A549 (cell line): ENCODE results near the gene TCL1A. TPM values are rescaled to one million over a fixed set of nuclear protein-coding genes. Genes with fewer than 3 reads are reported as not detected.
A peak's percentile ranks its signal among the peaks of the same experiment; 100 is the strongest.

Experiments
- ATAC-seq, 2 experiments: fragments of 200-7000 bp in 1 of 2; fragments of >200 bp in 1 of 2; cut with Nextera tagmentation in 1 of 2; cut with Tn5 transposase in 1 of 2; 3 replicates each; pipeline versions ENCODE4 v1.8.0 to v1.9.1; 2018 to 2020; ENCODE audit warnings: mild to moderate bottlenecking in 1 of 2, moderate library complexity in 1 of 2
- CTCF ChIA-PET: fragments of 300-600 bp; sonication (Branson Sonifier 250); formaldehyde crosslinking; extraction: SDS; loops from one replicate; lab custom pipeline; 2021; ENCODE audit warnings: antibody characterized with exemption, inconsistent platforms; lab: Yijun Ruan, JAX
- POLR2A ChIA-PET: fragments of 350-600 bp; formaldehyde crosslinking; extraction: SDS; loops from one replicate; lab custom pipeline; 2021; ENCODE audit warnings: antibody characterized with exemption, inconsistent platforms; lab: Yijun Ruan, JAX
- DNase-seq, 2 experiments: peaks; one replicate each; pipeline versions ENCODE4 v3.0.0 to v3.0.0-alpha.2; 2011 to 2016; ENCODE audit warnings: low read depth in 1 of 2, low spot score in 1 of 2
- FAIRE-seq: peaks from 2 replicates; lab custom pipeline; 2011; peaks lifted over from hg19 to GRCh38; lab: Jason Lieb, UNC
- H3K27ac ChIP-seq, 2 experiments: fragments of >200 bp; sonication (Bioruptor Twin); formaldehyde crosslinking; 3 replicates each; pipeline ENCODE4 v1.5.1; 2016 to 2017
- H3K4me1 ChIP-seq: fragments of >200 bp; sonication (Bioruptor Twin); formaldehyde crosslinking; 3 replicates; pipeline ENCODE4 v1.6.1; 2016
- H3K4me2 ChIP-seq: fragments of >200 bp; sonication (Bioruptor Twin); formaldehyde crosslinking; 3 replicates; pipeline ENCODE4 v1.6.1; 2016
- H3K4me3 ChIP-seq: fragments of >200 bp; sonication (Bioruptor Twin); formaldehyde crosslinking; 3 replicates; pipeline ENCODE4 v1.5.1; 2016
- H3K9me3 ChIP-seq: fragments of >200 bp; sonication (Bioruptor Twin); formaldehyde crosslinking; 3 replicates; pipeline ENCODE4 v1.6.1; 2016
- CBX8 ChIP-seq: fragments of 200-600 bp; sonication (generic); IDR thresholded peaks from 2 replicates; pipeline ENCODE4 v1.6.1; 2016
- HDAC2 ChIP-seq: fragments of 200-600 bp; sonication (generic); IDR thresholded peaks from 2 replicates; pipeline ENCODE4 v1.6.1; 2016
- JUNB ChIP-seq: fragments of >200 bp; sonication (Bioruptor Twin); formaldehyde crosslinking; IDR thresholded peaks from 2 replicates; pipeline ENCODE4 v1.6.1; 2016
- NPAS2 ChIP-seq: fragments of 250-450 bp; sonication (Bioruptor Pico); IDR thresholded peaks from 2 replicates; pipeline ENCODE4 v1.8.0; 2022; ENCODE audit warnings: mild to moderate bottlenecking, moderate library complexity, borderline replicate concordance
- POLR2A ChIP-seq: IDR thresholded peaks from 2 replicates; pipeline ENCODE4 v1.6.1; 2012; ENCODE audit warnings: mild to moderate bottlenecking, low read length
- WGBS: methylation state at CpG from one replicate; pipeline ENCODE4 v1.1.6; 2017; ENCODE audit errors: missing lambda C conversion rate; 5-methylcytosine and 5-hydroxymethylcytosine counted together
- polyA plus RNA-seq, 4 experiments: library from polyadenylated mRNA; depleted of rRNA in 3 of 4; stranded (reverse); fragments of >200 nt; fragmentation: RNase III in 1 of 4; extraction: RNeasy Plus Mini Kit Qiagen cat#74134 plus additional on column Dnase treatment in 1 of 4; gene quantifications; 2 replicates in 3 of 4; 3 replicates in 1 of 4; pipeline ENCODE4 v1.2.3, GENCODE V29; 2011 to 2017
- small RNA-seq, 6 experiments: library from RNA; depleted of rRNA; stranded (forward); fragments of <200 nt; gene quantifications; one replicate each; pipeline ENCODE3, GENCODE V24; 2012
- TF ChIP-seq, protein P1 (sequence below): fragments of >200 bp; sonication (Bioruptor Twin); formaldehyde crosslinking; IDR thresholded peaks from 2 replicates; pipeline ENCODE4 v1.6.1; 2016
- TF ChIP-seq, protein P2 (sequence below): fragments of >200 bp; sonication (Bioruptor Twin); formaldehyde crosslinking; IDR thresholded peaks from 3 replicates; pipeline ENCODE4 v1.5.1; 2016

The TCL1A gene
- polyA plus RNA-seq, 2 of the 4 experiments (the other 2 are of a cell fraction): not detected

- DNase-seq: no peak
- whole genome bisulfite sequencing: 74% methylated on average over 4 of the region's 4 CpGs
- H3K27ac ChIP-seq: no peak overlapping the region
- POLR2A ChIA-PET: no interaction called here
- H3K4me2 ChIP-seq: no peak overlapping the region
- TF ChIP-seq POLR2A: no peak
- TF ChIP-seq, all 56 proteins: peak for 0
- CTCF ChIA-PET: interaction anchor here (0.6 kb wide), 1 partner anchor 237 kb away, joined by 3 read pairs; no protein-coding TSS in a partner anchor
- Histone ChIP-seq H3K4me3 (no peak overlapping the region), H3K9me3 (no peaks in the 10 kb centered on the region), H3K4me1 (no peaks in the 10 kb centered on the region)
- no peak for ATAC-seq
- no peak for FAIRE-seq
These were observed 51.3 kb downstream of the TCL1A start for GRCh38 chr14:95662376-95663186.

- Histone ChIP-seq H3K4me2 (no peak overlapping the region), H3K9me3 (no peaks in the 10 kb centered on the region), H3K27ac (no peak overlapping the region), H3K4me1 (no peaks in the 10 kb centered on the region), H3K4me3 (no peak overlapping the region)
- POLR2A ChIA-PET: no interaction called here
- CTCF ChIA-PET: interaction anchor here (0.6 kb wide), 1 partner anchor 19 kb away, joined by 3 read pairs; no protein-coding TSS in a partner anchor
- TF ChIP-seq NPAS2 (CRISPR knock-in tag): no peak
- TF ChIP-seq CBX8: no peak
- TF ChIP-seq, protein P1, sequence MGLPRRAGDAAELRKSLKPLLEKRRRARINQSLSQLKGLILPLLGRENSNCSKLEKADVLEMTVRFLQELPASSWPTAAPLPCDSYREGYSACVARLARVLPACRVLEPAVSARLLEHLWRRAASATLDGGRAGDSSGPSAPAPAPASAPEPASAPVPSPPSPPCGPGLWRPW: no peak
- no peak for FAIRE-seq
- peak in 1 of 2 experiments; percentile 22; a peak in 1 of 6 replicates for ATAC-seq
- no peak for DNase-seq
- 38% methylated on average over 13 of the region's 13 CpGs for WGBS
These were observed 53.0 kb downstream of the TCL1A start for GRCh38 chr14:95660651-95661515.

DNA sequence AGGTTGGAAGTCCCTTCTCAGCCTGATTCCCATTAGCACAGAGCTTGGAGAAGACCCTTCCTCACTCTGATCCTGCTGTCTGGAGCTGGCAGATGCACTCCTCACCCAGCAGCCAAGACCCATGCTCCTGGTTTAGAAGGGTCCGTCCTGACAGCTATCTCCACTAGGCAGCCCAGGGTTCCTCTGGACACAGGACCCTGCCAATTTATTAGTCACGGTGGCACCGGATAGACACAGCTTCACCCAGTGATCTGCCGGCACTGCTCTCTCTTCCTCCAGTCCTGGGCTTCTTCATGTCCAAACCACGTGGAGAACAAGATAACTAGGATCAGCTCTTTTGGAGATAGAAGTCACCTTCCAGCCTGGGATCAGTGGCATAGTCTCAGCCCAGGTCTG lies 53.9 kb downstream of the TCL1A start:
- Histone ChIP-seq H3K4me3 (no peak overlapping the region), H3K9me3 (no peaks in the 10 kb centered on the region), H3K27ac (no peak overlapping the region), H3K4me2 (no peak overlapping the region), H3K4me1 (no peaks in the 10 kb centered on the region)
- FAIRE-seq: no peak
- POLR2A ChIA-PET: no interaction called here
- DNase-seq: no peak
- TF ChIP-seq JUNB (no peak), HDAC2 (no peak), NPAS2 (CRISPR knock-in tag) (no peak)
- TF ChIP-seq, protein P2, sequence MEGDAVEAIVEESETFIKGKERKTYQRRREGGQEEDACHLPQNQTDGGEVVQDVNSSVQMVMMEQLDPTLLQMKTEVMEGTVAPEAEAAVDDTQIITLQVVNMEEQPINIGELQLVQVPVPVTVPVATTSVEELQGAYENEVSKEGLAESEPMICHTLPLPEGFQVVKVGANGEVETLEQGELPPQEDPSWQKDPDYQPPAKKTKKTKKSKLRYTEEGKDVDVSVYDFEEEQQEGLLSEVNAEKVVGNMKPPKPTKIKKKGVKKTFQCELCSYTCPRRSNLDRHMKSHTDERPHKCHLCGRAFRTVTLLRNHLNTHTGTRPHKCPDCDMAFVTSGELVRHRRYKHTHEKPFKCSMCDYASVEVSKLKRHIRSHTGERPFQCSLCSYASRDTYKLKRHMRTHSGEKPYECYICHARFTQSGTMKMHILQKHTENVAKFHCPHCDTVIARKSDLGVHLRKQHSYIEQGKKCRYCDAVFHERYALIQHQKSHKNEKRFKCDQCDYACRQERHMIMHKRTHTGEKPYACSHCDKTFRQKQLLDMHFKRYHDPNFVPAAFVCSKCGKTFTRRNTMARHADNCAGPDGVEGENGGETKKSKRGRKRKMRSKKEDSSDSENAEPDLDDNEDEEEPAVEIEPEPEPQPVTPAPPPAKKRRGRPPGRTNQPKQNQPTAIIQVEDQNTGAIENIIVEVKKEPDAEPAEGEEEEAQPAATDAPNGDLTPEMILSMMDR: no peak
- WGBS: 43% methylated on average over 4 of the region's 5 CpGs
- CTCF ChIA-PET: no interaction called here
- peak; percentile 36 to 55; a peak in 2 of 6 replicates for ATAC-seq

Small RNA genes lying within 50 kb of the gene (small RNA-seq; reads per million reads assigned to genes)
- 0 reads per million in 6 experiments for gene RF02193

Other genes starting within 250 kb of the TCL1A start
- gene SYNE3, start 197.5 kb downstream of the TCL1A start, polyA plus RNA-seq (2011; rRNA removed): 0.08 and 0.19 TPM in 2 replicates
- gene SYNE3, start 197.5 kb downstream of the TCL1A start, polyA plus RNA-seq (2017; fragmentation: RNase III; extraction: RNeasy Plus Mini Kit Qiagen cat#74134 plus additional on column Dnase treatment): 0.04 to 0.05 TPM (median 0.04 TPM) in 3 replicates
- gene GLRX5, start 179.1 kb downstream of the TCL1A start, polyA plus RNA-seq (2011; rRNA removed): 52.8 and 73.2 TPM in 2 replicates
- 50.9 to 52.8 TPM (median 51.2 TPM) in 3 replicates for gene GLRX5, start 179.1 kb downstream of the TCL1A start, polyA plus RNA-seq (2017; fragmentation: RNase III; extraction: RNeasy Plus Mini Kit Qiagen cat#74134 plus additional on column Dnase treatment)
- not detected in 2 replicates for gene TCL1B, start 27.7 kb downstream of the TCL1A start, polyA plus RNA-seq (2011; rRNA removed)
- gene TCL1B, start 27.7 kb downstream of the TCL1A start, polyA plus RNA-seq (2017; fragmentation: RNase III; extraction: RNeasy Plus Mini Kit Qiagen cat#74134 plus additional on column Dnase treatment): not detected in 3 replicates
- gene TUNAR, start 162.7 kb upstream of the TCL1A start, polyA plus RNA-seq (2011; rRNA removed): not detected in 2 replicates
- gene TUNAR, start 162.7 kb upstream of the TCL1A start, polyA plus RNA-seq (2017; fragmentation: RNase III; extraction: RNeasy Plus Mini Kit Qiagen cat#74134 plus additional on column Dnase treatment): not detected in 3 replicates